Measurements from ENCODE around the gene SIRT3. TPM values are rescaled to one million over a fixed set of nuclear protein-coding genes. Genes with fewer than 3 reads are reported as not detected.

The SIRT3 gene
- total and polyA plus RNA-seq, 2 of the 13 experiments (the other 11 are each of a cell fraction or from before 2014, with no cell fraction given), result 15.1 to 18.2 TPM

GRCh38 chr11:207208-207862 is 28.8 kb downstream of the SIRT3 start, which contains the start of the genes BET1L and RIC8A (continued):
- TF ChIP-seq TEAD2 (CRISPR knock-in tag; IDR thresholded peaks at IDR 0.05) (no peak), KLF11 (CRISPR knock-in tag; IDR thresholded peaks at IDR 0.05) (no peak), HOXA3 (CRISPR knock-in tag; IDR thresholded peaks at IDR 0.05) (peak; percentile 70), ZFP36L2 (CRISPR knock-in tag; IDR thresholded peaks at IDR 0.05) (no peak), MXI1 (IDR thresholded peaks at IDR 0.05; ENCODE audit: borderline replicate concordance, low read depth, low read length) (peak; percentile 73; the same call in 1 of the 3 replicates), ZNF335 (CRISPR knock-in tag; IDR thresholded peaks at IDR 0.05) (no peak), FOXK1 (CRISPR knock-in tag; IDR thresholded peaks at IDR 0.05; ENCODE audit: borderline replicate concordance, low read depth) (0 out of 2 replicates have a peak, but pooled peaks have one; percentile 54), ATM (IDR thresholded peaks at IDR 0.05; ENCODE audit: borderline replicate concordance) (no peak), MAFK (conservative IDR thresholded peaks at IDR 0.05 in 1 of 2, IDR thresholded peaks at IDR 0.05 in 1 of 2; ENCODE audit: low read length in 2 of 2) (no peak), ATF3 (CRISPR knock-in tag; IDR thresholded peaks at IDR 0.05) (0 out of 2 replicates have a peak, but pooled peaks have one; percentile 23), USF2 (IDR thresholded peaks at IDR 0.05; ENCODE audit: low read depth, low read length) (no peak), USF2 (CRISPR knock-in tag; IDR thresholded peaks at IDR 0.05; ENCODE audit: borderline replicate concordance) (no peak), PRDM10 (CRISPR knock-in tag; IDR thresholded peaks at IDR 0.05; ENCODE audit: low read depth) (no peak), MAF1 (CRISPR knock-in tag; IDR thresholded peaks at IDR 0.05; ENCODE audit: borderline replicate concordance) (no peak), ARHGAP35 (CRISPR knock-in tag; IDR thresholded peaks at IDR 0.05; ENCODE audit: borderline replicate concordance) (peak; percentile 37; the same call in 1 of the 2 replicates), ZNF10 (CRISPR knock-in tag; IDR thresholded peaks at IDR 0.05; ENCODE audit: borderline replicate concordance, low read depth) (no peak), HOXD1 (CRISPR knock-in tag; IDR thresholded peaks at IDR 0.05) (peak; percentile 49; the same call in 1 of the 2 replicates), ZNF569 (CRISPR knock-in tag; IDR thresholded peaks at IDR 0.05; ENCODE audit: borderline replicate concordance) (no peak)
- TF ChIP-seq, protein P1, sequence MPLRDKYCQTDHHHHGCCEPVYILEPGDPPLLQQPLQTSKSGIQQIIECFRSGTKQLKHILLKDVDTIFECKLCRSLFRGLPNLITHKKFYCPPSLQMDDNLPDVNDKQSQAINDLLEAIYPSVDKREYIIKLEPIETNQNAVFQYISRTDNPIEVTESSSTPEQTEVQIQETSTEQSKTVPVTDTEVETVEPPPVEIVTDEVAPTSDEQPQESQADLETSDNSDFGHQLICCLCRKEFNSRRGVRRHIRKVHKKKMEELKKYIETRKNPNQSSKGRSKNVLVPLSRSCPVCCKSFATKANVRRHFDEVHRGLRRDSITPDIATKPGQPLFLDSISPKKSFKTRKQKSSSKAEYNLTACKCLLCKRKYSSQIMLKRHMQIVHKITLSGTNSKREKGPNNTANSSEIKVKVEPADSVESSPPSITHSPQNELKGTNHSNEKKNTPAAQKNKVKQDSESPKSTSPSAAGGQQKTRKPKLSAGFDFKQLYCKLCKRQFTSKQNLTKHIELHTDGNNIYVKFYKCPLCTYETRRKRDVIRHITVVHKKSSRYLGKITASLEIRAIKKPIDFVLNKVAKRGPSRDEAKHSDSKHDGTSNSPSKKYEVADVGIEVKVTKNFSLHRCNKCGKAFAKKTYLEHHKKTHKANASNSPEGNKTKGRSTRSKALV (CRISPR knock-in tag; IDR thresholded peaks at IDR 0.05), result no peak
- TF ChIP-seq, protein P2, sequence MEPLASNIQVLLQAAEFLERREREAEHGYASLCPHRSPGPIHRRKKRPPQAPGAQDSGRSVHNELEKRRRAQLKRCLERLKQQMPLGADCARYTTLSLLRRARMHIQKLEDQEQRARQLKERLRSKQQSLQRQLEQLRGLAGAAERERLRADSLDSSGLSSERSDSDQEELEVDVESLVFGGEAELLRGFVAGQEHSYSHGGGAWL (CRISPR knock-in tag; IDR thresholded peaks at IDR 0.05), result peak; percentile 81; the same call in 1 of the 2 replicates
